OCI-M1 (cell line): ENCODE measurements around the gene PARP11.

Source experiments
- DNase-seq: peaks from one replicate; lab custom pipeline; 2025; lab: John Stamatoyannopoulos, UW

The PARP11 gene

DNA sequence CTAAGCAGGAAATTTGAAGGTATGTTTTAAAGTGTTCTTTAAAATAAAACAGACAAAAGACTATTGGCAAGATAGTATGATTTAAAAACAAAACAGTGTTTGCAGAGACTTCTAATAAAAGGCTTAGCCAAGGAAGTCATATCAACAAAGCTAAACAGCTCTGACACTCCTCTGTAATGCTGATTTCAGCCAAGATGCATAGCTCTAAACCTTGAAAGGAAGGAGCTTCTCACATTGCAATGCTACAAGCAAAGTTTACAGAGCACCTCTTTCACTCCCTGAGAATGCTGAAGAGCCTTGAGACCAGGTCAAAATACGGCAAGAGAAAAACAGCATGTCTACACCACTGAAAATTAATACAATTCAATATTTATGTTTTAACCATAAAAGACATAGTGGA lies 51.8 kb downstream of the PARP11 start:
- DNase-seq = no peak

GRCh38 chr12:3820122-3820521 lies 53.1 kb downstream of the PARP11 start:
- DNase-seq = no peak

- DNase-seq = no peak
These were observed 56.9 kb downstream of the PARP11 start for GRCh38 chr12:3816266-3816665.

DNA sequence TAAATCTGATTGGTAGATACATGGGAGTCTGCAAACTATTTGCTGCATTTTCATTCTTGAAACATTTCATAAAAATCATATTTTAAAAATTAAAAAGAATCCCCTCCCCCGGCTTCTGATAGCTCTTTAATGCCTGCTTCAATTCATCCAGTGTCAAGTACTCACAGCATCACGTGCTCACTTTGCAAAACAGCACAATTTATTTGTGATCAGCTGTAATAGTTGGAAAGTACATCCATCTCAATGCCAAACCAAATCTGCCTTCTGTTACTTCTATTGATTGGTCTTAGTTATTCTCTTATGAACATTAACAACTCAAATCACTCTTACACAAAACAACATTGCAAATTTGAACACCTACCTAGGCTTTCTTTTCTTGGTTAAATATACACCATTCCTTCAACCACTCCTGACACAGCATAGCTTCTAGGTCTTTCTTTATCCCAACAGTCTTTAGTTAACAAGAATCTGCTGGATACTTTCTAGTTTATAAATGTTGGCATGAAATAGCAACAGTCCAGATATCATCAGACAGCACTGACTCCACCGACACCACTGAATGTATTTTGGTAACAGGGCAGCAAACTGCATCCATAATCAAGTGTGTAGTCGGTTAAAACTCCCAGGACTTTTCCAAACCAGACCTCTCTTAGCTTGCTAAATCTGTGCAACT lies 58.0 kb downstream of the PARP11 start:
- no peak for DNase-seq

- no peak for DNase-seq
These were observed 62.7 kb downstream of the PARP11 start for GRCh38 chr12:3810540-3810939.

DNA sequence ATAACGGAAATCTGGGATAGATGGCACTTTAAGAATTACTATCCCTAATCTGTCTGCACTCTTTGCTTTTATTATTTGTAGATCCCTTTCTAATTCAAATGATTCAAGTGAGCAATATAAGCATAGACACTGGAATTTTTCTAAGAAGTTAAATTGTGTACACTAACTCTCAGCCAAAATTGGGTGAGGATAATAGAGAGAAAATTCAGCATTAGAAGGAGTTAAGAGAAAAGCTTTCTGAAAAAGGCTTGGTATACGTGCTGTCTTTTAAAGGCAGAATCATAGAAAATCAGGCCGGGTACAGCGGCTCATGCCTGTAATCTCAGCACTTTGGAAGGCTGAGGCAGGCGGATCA lies 63.2 kb downstream of the PARP11 start:
- DNase-seq = no peak

- no peak for DNase-seq
These were observed 63.7 kb downstream of the PARP11 start for GRCh38 chr12:3809357-3810015.

- no peak for DNase-seq
These were observed 68.1 kb downstream of the PARP11 start for GRCh38 chr12:3805077-3805476.

- peak; percentile 84 for DNase-seq
These were observed 69.2 kb downstream of the PARP11 start for GRCh38 chr12:3803865-3804472.

DNA sequence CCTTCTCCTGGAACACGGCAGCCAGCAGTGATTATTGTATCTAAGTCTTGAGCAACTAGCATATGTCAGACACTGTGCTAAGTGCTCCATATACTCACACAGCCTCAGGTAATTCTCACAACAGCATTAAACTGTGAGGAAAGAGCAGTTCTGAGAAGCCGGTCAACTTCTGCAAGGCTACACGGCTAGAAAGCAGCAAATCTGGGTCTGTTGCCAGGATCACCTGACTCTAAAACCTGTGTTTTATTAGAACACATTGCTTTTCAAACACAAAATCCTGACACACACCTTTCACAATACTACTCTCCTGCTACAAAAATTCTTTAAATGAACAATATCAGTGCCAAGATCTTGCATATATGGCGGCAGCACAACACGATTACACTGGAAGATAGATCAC lies 70.5 kb downstream of the PARP11 start:
- DNase-seq = no peak

DNA sequence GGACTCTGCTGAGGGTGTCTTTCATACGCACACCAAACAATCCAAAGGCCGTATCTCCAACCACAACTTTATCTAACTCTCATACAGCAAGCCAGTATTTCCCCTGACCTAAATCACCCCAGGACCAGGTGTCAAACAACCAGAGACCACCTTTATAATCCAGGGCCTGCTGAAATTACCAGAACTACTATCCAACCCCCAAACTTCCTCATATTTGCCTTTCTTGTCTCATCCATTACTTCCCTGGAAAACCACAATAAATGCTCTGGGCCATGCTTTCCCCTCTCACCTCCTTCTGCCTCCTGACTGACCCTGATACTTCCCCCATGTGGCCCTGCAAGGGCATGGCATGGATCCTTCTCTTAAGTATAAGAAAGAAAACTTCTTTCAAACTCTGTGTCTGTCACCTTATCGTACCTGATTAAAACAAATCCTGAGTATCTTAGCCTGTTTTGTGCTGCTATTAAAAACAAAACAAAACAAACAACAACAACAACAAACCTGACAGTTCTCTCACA lies 75.6 kb downstream of the PARP11 start:
- peak; percentile 52 for DNase-seq

GRCh38 chr12:3795492-3796133 lies 77.6 kb downstream of the PARP11 start:
- no peak for DNase-seq

- DNase-seq = peak; percentile 25
These were observed 78.1 kb downstream of the PARP11 start for GRCh38 chr12:3795066-3795465.

DNA sequence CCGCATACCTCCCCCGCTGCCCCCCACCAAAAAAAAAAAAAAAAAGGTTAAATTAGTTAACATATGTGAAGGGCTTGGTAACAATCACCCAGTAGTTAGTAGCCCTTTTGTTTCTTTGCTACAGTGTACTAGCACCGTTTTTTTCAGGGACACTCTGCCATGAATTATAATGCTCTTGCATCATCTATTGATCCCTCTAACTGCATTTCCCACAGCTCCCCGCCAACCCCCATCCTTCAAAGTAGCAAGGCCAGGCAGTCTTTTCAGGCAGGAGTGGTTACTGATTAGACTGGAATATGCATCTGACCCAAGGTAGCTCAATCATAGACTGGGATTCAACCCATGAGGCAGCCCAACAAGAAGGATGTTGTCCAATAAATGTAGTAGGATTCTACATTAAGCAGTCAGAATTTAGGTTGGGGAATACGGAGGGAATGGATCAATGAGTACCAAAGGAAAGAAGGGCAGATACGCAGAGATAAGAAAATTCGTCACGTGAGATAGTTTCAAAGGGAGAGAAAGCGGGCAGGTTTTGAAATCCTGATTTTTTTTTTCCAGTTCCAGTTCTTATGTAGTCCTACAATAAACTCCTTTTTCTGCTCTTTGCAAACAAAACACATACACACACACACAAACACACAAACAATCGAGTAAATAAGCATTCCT lies 80.4 kb downstream of the PARP11 start:
- no peak for DNase-seq

DNA sequence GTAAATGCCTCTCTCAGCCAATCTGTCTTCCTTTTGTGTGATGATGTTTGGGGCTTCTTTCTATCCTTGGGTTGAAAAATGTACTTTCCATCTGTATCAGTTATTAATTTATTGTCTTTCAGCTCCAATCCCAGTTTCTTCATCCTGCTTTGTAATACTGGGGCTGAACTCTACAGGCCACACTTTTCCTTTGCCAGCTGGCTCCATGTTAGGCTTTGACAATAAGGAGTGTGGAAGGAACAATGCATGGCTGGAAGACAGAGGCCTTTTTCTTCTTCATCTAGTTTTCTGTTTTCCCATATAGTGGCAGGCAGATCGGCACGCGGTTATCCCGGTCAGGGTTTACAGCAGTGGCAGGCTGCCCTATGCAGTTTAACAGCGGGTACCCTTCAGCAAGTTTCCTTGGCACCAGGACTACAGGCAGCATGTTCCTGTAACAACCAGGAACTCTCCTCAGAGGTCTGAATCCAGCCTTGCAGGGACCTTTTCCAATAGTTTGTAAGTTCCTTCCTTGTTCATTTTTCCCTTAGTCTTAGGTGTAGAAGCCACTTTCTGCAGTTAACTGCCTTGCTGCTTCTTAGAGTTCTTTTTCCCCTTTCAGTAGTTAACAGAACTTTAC lies 81.8 kb downstream of the PARP11 start:
- DNase-seq = no peak

- no peak for DNase-seq
These were observed 82.6 kb downstream of the PARP11 start for GRCh38 chr12:3790642-3791041.

DNA sequence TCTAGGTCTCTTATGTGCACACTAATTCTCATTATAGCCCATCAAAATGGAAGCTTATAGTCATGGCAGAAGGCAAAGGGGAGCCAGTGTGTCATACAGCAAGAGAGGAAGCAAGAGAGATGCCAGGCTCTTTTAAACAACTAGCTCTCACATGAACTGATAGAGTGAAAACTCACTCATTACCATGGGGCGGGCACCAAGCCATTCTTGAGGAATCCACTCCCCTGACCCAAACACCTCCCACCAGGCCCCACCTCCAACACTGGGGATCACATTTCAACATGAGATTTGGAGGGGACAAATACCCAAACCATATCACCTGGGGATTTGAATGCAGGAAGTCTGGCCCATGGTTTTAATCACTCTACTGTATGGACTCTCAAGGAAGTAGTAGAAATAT lies 83.4 kb downstream of the PARP11 start:
- DNase-seq = no peak

DNA sequence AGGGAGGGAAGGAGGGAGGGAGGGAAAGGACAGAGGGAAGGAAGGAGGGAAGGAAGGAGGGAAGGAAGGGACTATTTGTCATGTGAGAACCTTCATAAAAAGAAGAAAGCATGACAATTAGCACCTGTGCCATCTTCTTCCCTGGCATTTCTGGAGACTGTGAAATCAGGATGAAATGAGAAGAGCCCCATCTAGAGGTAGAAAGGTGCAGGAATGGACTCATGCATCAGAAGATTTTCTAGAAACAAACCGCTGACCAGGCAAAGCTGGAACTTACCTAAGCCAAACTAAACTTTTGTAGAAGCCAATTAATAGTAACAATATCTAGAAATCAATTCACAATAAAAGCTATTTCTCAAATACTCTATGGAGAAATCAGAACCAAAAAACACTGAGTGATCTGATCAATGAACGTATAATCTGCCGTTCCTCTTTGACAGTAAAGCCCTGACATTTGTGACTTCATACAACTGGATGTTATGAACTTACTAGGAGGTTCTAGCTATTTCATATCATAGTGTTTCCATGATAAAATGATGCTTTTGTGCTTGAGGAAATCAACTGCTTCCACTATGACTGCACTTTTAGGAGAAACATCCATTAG lies 95.9 kb downstream of the PARP11 start:
- DNase-seq = peak; percentile 51

DNA sequence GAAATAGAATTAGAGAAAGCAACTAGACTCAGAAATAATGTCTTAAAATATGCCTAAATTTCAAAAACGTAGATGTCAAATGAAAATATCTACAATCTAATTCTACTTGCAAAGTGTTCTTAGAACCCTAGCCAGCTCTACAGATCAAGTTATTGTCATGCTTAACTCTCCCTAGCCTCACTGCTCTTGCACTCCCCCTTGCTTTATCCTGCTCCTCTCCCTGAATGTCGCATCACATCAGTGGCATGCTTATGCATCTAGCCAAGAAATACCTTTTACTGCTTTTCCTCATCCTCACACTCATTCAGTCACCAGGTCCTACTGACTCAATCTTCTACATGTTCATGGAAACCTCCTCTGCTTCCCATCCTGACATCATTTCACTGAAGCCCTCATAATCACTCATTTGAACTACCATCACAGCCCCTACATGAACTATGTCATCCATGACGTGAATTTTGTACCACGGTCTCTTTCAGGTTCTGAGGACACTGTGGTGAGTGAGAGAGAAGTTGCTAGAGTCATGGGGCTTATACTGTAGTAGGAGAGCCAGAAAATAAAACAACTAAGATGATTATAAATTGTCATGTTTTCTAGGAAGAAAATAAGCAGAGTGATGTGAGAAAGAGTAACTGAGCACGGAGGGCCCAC lies 97.7 kb downstream of the PARP11 start:
- DNase-seq = no peak

DNA sequence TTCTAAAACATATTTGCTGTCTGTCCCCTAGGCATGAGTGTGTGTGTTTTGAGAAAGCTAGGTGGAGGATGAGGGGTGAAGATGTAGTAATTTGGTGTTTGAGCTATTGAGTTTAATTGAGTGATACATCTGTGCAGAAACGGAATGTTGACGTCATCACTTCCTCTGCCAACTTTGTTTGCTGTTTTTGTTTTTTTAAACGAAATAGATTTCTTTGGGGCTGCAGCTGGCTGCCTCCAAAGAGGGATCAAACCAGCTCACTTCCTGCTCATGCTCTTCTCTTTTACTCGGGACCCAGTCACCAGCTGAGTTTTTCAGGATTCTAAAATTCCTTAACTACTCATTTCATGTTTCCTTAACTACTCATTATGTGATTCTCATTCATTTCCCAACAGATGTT lies 100.8 kb downstream of the PARP11 start:
- no peak for DNase-seq

DNA sequence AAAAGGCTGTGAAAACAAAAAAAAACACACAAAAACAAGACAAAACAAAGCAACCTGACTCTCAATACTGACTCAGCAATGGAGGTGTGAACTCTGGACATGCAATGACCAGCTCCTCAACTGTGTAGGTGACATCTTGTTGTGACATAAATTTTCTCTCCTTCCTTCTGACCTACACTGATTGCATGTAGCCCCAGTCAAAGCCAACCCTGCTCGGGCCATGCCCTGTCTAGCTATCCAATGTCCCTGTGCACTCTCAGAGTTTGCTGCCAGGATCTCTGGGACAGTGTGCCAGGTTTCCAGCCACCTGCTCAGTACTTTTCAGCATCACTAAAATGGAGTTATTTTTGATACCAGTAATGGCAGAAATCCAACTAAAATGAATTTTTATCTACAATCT lies 101.3 kb downstream of the PARP11 start:
- DNase-seq = no peak
